ENCODE data around the gene LIN37.

Gene LIN37

DNA sequence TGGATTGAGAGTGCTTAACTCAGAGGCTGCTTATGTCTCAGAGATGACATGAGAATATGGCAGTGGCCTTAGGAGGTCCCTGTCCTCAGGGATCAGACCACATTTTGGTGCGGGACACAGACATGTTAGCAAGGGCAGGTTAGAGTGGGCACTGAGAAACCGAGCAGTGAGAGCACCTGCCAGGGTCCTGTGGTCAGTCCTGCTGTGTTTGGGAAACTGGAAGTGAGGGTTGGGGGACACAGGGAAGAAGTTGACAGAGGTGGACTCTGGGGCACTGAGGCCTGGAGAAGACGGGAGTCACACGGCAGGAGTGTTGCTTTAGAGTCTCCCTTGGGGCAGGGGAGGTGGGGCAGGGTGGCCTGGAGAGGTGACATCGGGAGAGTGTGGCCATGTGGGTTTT, 13.5 kb upstream of the LIN37 start:
- Histone ChIP-seq H3K9me3 (ENCODE audit: insufficient read depth, low read length) (no peaks in the 10 kb centered on the region), H3K4me3 (ENCODE audit: insufficient read depth, low read length, poor library complexity, severe bottlenecking) (no peak overlapping the region), H3K36me3 (ENCODE audit: low read length) (no peaks in the 10 kb centered on the region)

GRCh38 chr19:35736913-35737886, 11.2 kb upstream of the LIN37 start:
- TF ChIP-seq EZH2phosphoT487 (conservative IDR thresholded peaks at IDR 0.05; ENCODE audit: low read length) = no peak
- Histone ChIP-seq H3K9me2 (replicated peaks; ENCODE audit: insufficient read depth, low read length) (no peaks in the 10 kb centered on the region), H3K27me3 (ENCODE audit: low read length) (no peaks in the 10 kb centered on the region), H2AFZ (ENCODE audit: low read depth, low read length, severe bottlenecking) (no peak overlapping the region), H3K4me2 (ENCODE audit: low read depth, low read length, poor library complexity, severe bottlenecking) (no peak overlapping the region), H3K9ac (ENCODE audit: low read length) (no peak overlapping the region), H4K20me1 (ENCODE audit: low read depth, low read length) (no peaks in the 10 kb centered on the region), H3K27ac (ENCODE audit: low read depth, low read length) (no peak overlapping the region), H3K4me3 (ENCODE audit: insufficient read depth, low read length, poor library complexity, severe bottlenecking) (no peak overlapping the region), H3F3A (ENCODE audit: insufficient read depth) (peaks cover 13% of the 10 kb centered on the region), H3K36me3 (ENCODE audit: low read length) (no peaks in the 10 kb centered on the region), H3K9me3 (ENCODE audit: insufficient read depth, low read length) (no peaks in the 10 kb centered on the region), H3K79me2 (ENCODE audit: insufficient read depth, low read length) (no peaks in the 10 kb centered on the region)

More for the DNA sequence above, 13.5 kb upstream of the LIN37 start:
- Histone ChIP-seq H2AFZ (ENCODE audit: low read depth, low read length, severe bottlenecking) (no peak overlapping the region), H3K9me2 (replicated peaks; ENCODE audit: insufficient read depth, low read length) (no peaks in the 10 kb centered on the region), H4K20me1 (ENCODE audit: low read depth, low read length) (no peaks in the 10 kb centered on the region), H3K27ac (ENCODE audit: low read depth, low read length) (no peak overlapping the region), H3K9ac (ENCODE audit: low read length) (no peak overlapping the region), H3K79me2 (ENCODE audit: insufficient read depth, low read length) (no peaks in the 10 kb centered on the region), H3F3A (ENCODE audit: insufficient read depth) (peaks cover 5% of the 10 kb centered on the region; the same call in 1 of the 2 replicates), H3K4me2 (ENCODE audit: low read depth, low read length, poor library complexity, severe bottlenecking) (no peak overlapping the region), H3K27me3 (ENCODE audit: low read length) (no peaks in the 10 kb centered on the region)
- TF ChIP-seq, protein P1, sequence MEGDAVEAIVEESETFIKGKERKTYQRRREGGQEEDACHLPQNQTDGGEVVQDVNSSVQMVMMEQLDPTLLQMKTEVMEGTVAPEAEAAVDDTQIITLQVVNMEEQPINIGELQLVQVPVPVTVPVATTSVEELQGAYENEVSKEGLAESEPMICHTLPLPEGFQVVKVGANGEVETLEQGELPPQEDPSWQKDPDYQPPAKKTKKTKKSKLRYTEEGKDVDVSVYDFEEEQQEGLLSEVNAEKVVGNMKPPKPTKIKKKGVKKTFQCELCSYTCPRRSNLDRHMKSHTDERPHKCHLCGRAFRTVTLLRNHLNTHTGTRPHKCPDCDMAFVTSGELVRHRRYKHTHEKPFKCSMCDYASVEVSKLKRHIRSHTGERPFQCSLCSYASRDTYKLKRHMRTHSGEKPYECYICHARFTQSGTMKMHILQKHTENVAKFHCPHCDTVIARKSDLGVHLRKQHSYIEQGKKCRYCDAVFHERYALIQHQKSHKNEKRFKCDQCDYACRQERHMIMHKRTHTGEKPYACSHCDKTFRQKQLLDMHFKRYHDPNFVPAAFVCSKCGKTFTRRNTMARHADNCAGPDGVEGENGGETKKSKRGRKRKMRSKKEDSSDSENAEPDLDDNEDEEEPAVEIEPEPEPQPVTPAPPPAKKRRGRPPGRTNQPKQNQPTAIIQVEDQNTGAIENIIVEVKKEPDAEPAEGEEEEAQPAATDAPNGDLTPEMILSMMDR (IDR thresholded peaks at IDR 0.05; ENCODE audit: insufficient read depth, low read length, poor library complexity, severe bottlenecking) = no peak
- TF ChIP-seq EZH2phosphoT487 (conservative IDR thresholded peaks at IDR 0.05; ENCODE audit: low read length) = no peak

DNA sequence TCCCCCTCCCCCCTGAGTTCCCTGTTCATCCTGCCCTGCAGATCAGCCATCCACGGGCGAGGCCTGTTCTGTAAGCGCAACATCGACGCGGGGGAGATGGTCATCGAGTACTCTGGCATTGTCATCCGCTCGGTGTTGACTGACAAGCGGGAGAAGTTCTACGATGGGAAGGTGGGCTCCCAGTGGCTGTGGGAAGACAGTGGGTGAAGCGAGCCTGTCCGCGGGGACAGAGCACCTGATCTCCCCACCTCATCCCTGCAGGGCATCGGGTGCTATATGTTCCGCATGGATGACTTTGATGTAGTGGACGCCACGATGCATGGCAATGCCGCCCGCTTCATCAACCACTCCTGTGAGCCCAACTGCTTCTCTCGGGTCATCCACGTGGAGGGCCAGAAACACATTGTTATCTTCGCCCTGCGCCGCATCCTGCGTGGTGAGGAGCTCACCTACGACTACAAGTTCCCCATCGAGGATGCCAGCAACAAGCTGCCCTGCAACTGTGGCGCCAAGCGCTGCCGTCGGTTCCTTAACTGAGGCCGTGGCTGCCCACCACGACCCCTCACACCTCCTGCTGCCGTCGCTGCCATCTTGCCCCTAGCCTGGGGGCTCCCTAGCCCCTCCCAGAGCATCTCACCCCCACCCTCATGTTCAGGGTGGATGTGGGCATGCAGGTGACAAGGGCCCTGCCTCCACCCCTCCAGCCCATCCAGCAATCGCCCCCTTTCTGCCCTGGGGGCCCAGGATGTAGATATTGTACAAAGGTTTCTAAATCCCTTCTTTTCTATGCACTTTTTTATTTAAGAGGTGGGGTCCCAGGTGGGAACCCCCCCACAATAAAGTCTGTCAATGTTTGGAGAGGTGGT, 10.1 kb upstream of the LIN37 start:
- Histone ChIP-seq H3K4me3 (ENCODE audit: insufficient read depth, low read length, poor library complexity, severe bottlenecking) (no peak overlapping the region), H2AFZ (ENCODE audit: low read depth, low read length, severe bottlenecking) (no peak overlapping the region), H3K4me2 (ENCODE audit: low read depth, low read length, poor library complexity, severe bottlenecking) (no peak overlapping the region), H3K9me3 (ENCODE audit: insufficient read depth, low read length) (no peaks in the 10 kb centered on the region), H3K27me3 (ENCODE audit: low read length) (no peaks in the 10 kb centered on the region), H3K9ac (ENCODE audit: low read length) (no peak overlapping the region), H3F3A (ENCODE audit: insufficient read depth) (peaks cover 13% of the 10 kb centered on the region), H3K79me2 (ENCODE audit: insufficient read depth, low read length) (no peaks in the 10 kb centered on the region), H4K20me1 (ENCODE audit: low read depth, low read length) (no peaks in the 10 kb centered on the region), H3K9me2 (replicated peaks; ENCODE audit: insufficient read depth, low read length) (no peaks in the 10 kb centered on the region), H3K27ac (ENCODE audit: low read depth, low read length) (no peak overlapping the region), H3K36me3 (ENCODE audit: low read length) (no peaks in the 10 kb centered on the region)
- no peak for TF ChIP-seq EZH2phosphoT487 (conservative IDR thresholded peaks at IDR 0.05; ENCODE audit: low read length)
- TF ChIP-seq, protein P1 (IDR thresholded peaks at IDR 0.05; ENCODE audit: insufficient read depth, low read length, poor library complexity, severe bottlenecking) = no peak
